Stimulated activated CD4-positive, alpha-beta T cell treated with anti-CD3 and anti-CD28 coated beads, Interleukin-12 subunit alpha, Interleukin-12 subunit beta, amount 100 ng/mL, for 48 hours (primary cell): ENCODE measurements around the gene PIAS2.
A peak's percentile ranks its signal among the peaks of the same experiment; 100 is the strongest.
"Not testable (repeated sequence)": the region's sequence is repeated elsewhere in the genome, so short reads cannot be mapped to it uniquely, and the experiment has no call there.

Experiments
- DNase-seq, 3 donors: peaks; one replicate each; pipeline ENCODE4 v3.0.0-alpha.2; 2020; ENCODE audit warnings: low read depth in 2 of 3, low spot score in 1 of 3

The PIAS2 gene

GRCh38 chr18:46917108-46917802, at the start of gene PIAS2, which contains the start of gene KATNAL2:
Gene PIAS2 (minus strand): TSS chr18:46917507. CDS start chr18:46917345, 162 bp downstream.
Gene KATNAL2 (plus strand): TSS chr18:46917602. CDS start chr18:46946873, 29,271 bp downstream.
- peak; percentile 41 to 62 (median 48) for DNase-seq

GRCh38 chr18:46966266-46966665, 49.0 kb upstream of the PIAS2 start:
- not testable (repeated sequence) for DNase-seq

GRCh38 chr18:46964579-46965293, 47.4 kb upstream of the PIAS2 start:
- not testable (repeated sequence) for DNase-seq

- DNase-seq: not testable (repeated sequence)
Observed at GRCh38 chr18:46963656-46964578, 46.6 kb upstream of the PIAS2 start.

- no peak for DNase-seq
Observed at GRCh38 chr18:46958209-46958608, 40.9 kb upstream of the PIAS2 start.

- DNase-seq: no peak
Observed at GRCh38 chr18:46953195-46953594, 35.9 kb upstream of the PIAS2 start.

GRCh38 chr18:46950064-46950656, 32.9 kb upstream of the PIAS2 start:
- no peak for DNase-seq

GRCh38 chr18:46946656-46947282, 29.5 kb upstream of the PIAS2 start:
- peak; percentile 44 to 60 (median 52) for DNase-seq

- DNase-seq: no peak
Observed at GRCh38 chr18:46942646-46943045, 25.3 kb upstream of the PIAS2 start.

GRCh38 chr18:46939998-46940571, 22.8 kb upstream of the PIAS2 start:
- no peak for DNase-seq

GRCh38 chr18:46939337-46939963, 22.1 kb upstream of the PIAS2 start:
- DNase-seq: no peak

- DNase-seq: no peak
Observed at GRCh38 chr18:46920653-46921052, 3.3 kb upstream of the PIAS2 start.

- no peak for DNase-seq
Observed at GRCh38 chr18:46920067-46920466, 2.8 kb upstream of the PIAS2 start.

GRCh38 chr18:46917803-46918600, 695 bp upstream of the PIAS2 start:
- DNase-seq: no peak

- DNase-seq: peak in 1 of 3 donors; percentile 20
Observed at GRCh38 chr18:46916551-46917107, 678 bp downstream of the PIAS2 start.

- DNase-seq: no peak
Observed at GRCh38 chr18:46915800-46916550, 1.3 kb downstream of the PIAS2 start.

GRCh38 chr18:46910856-46911255, 6.5 kb downstream of the PIAS2 start:
- DNase-seq: no peak

GRCh38 chr18:46909497-46909896, 7.8 kb downstream of the PIAS2 start:
- no peak for DNase-seq
